CD4-positive, alpha-beta T cell treated with Interleukin-15 for 4 hours (primary cell): ENCODE results near the gene ZNRF3.
A peak's percentile ranks its signal among the peaks of the same experiment; 100 is the strongest.

Source experiments
- DNase-seq: peaks from one replicate; pipeline ENCODE4 v3.0.0-alpha.2; 2020; ENCODE audit warnings: low spot score

The ZNRF3 gene

DNA sequence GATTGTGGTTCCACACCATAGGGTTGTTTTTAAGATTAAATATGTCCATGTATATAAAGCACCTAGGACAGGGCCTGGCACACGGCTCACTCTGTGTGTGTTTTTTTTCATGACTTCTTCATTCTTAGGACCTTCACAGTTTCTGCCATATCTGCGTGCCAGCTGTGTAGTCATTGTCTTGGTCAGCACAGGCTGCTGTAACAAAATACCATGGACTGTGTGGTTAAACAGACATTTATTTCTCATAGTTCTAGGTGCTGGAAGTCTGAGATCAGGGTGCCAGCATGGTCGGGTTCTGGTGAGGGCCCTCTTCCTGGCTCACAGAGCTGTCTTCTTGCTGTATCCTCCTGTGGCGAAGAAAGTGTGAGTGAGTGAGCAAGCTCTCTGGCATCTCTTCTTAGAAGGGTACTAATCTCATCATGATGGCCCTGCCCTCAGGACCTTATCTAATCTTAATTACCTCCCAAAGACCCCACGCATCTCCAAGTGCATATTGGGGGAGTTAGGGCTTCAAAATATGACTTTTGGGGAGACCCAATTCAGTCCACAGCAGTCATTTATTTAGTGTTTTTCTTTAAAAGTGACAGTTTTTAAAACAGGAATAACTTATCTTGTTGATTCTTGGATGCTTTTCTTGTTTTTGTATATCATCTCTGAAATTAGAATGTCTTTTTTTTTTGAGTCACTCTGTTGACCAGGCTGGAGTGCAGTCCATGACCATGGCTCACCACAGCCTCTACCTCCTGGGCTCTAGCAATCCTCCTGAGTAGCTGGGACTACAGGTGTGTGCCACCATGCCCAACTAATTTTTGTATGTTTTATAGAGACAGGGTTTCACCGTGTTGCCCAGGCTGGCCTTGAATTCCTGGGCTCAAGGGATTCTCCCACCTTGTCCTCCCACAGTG is 70.9 kb downstream of the ZNRF3 start:
- DNase-seq, result no peak

DNA sequence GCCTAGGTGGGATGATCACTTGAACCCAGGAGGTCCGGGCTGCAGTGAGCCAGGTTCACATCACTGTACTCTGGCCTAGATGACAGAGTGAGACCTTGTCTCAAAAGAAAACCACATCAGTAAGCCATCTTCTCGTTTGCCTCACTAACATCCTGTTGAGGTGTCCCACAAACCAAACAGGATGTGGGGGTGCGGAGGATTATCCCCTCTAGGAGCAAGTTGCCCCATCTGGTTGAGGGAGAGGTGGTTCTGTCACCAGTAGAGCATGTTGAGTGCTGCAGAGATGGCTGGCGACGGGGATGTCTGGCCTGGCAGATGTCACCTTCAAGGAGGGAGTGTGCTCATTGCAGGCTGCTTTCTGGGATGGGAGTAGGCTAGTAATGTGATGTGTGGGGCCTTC is 72.4 kb downstream of the ZNRF3 start:
- DNase-seq, result peak; percentile 57

DNA sequence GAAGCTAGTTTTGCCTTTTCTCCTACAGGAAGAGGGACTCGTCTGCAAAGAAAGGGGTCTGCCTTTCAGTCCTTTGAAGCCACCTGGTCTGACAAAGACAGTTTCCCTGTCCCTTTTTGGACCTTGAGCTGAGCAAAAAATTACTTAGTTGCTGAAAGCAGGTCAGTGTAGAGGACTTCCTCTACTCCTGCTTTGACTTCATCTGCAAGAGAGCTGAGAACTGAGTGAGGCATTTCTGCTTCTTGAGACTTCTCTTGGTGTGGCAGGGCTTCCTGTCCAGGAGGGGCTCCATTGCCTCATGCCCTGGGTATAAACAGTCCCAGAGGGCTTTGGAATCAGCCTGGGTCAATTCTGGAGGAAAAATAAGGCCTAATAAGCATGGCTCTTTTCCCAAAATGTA is 73.1 kb downstream of the ZNRF3 start:
- no peak for DNase-seq

DNA sequence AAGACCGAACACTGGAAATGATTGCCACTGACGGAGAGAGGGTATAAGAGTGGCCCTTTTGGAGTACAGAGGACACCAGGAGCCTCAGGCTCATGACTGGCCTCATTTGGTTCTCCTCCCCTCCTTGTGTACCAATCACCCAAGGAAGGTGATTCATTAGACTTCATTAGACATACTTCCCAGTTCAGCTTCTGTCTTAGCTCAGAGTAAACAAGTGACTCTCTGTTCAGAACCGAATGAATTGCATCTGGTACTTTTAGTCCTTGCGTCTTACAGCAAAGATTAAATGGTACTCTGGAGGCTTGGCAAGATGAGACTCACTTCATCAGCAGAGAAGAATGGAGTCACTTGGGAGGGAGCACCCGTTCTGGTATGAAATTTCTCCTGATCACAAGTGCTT is 75.2 kb downstream of the ZNRF3 start:
- no peak for DNase-seq

DNA sequence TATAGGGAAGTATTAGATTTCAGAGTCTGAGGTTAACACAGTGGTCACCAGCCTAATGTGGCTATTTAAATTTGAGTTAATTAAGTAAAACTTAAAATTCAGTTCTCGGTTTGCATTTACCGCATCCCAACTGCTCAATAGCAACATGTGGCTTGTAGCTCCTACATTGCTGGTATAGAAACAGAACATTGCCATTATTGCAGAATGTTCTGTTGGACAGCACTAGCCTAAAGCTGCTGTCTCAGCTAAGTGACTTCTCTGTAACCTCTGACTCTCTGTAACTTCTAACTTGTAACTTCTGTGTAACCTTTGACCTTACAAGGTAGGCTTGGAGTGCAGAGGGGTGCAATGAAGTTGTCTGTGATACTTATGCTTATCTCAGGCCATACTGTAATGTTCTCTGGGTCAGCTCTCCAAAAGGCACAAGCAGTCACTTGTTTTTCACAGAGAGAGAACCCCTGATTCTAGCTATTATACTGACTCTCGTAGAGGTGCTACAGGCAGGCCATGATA is 78.7 kb downstream of the ZNRF3 start:
- no peak for DNase-seq

DNA sequence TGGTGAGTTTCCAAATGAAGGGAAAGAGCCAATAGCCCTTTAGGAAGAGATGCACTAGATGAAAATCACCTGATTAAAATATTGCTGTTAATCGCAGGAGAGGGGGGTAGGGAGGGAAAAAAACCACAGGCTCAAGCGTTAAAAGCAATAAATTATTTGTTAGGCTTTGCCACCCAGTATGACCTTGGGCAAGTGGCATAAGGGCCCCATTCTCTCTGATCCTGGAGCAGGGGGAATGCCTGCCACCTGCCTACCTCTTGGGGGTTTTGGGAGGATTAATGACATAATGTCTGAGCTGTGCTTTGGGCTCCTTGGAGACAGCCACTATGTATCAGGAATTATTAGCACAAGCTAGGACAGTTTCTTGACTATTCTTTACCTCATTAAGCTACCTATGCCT is 80.0 kb downstream of the ZNRF3 start:
- DNase-seq, result no peak

- no peak for DNase-seq
These were observed 83.8 kb downstream of the ZNRF3 start for GRCh38 chr22:28967163-28967665.

GRCh38 chr22:28967969-28968368 is 84.6 kb downstream of the ZNRF3 start:
- DNase-seq, result no peak

DNA sequence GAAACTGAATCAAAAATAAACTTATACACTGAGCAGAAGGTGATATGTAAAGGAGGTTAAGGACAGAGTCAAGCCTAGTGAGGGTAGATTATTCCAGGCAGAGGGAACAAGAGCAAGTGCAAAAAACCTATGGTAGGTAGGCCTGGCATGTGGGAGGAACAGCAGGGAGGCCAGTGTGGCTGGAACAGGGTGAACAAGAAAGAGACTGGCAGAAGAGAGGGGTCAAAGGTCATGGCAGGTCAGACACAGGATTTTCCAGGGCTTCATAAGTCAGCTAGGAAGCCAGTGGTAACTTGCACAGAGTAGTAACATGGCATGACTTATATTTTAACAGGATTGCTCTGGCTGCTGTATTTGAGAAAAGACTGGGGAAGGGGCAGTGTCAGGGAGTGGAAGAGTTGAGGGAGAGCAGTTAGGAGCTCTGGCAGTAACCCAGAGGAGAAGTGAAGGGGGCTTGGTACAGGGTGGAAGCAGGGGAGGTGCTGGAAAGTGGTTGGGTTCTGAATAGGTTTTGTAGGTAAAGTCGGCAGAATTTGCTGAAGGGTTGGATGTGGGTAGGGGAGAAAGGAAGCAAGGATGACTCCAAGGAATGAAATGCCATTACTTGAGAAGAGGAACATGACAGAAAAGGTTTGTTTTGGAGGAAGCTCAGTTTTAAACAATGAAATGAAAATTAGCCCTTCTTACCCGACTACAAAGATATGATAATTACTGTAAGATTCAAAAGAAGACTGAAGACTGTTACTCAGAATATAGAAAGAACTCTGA is 86.2 kb downstream of the ZNRF3 start:
- no peak for DNase-seq

DNA sequence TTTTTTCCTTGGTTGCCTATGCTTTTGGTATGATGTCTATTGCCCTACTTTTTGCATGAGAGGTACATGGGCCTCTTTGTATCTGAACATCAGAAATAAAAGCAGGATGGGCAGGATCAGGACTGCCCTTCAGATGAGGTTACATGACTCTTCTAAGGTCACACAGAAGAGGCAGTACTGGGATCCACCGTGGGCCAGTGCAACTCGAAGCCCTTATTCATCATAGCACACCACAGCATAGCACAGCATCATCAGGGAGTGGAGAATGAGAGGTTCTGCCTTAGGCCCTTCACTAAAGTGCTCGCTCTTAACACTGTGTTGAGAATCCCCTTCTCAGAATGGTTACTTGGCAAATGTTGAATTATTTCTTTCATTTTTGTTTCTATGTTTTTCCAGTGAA is 90.0 kb downstream of the ZNRF3 start:
- DNase-seq, result no peak

DNA sequence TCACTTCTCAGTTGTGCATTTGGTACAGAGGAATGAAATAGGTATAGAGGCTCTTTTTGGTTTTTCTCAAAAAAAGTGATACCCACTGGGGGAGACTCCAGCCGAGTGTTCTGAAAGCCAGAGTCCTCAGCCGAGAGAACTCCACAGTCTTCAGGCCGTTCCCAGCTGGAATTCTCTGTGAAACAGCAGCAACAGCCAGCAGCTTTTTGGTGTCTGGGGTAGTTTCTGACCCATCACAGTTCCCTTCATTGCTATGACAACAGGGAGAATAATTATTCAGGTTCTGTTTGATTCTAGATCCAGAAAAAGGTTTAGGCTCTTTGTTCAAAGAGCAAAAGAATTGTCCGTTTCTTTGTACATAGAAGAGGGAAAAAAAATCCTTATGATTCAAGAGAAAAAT is 93.7 kb downstream of the ZNRF3 start:
- no peak for DNase-seq

DNA sequence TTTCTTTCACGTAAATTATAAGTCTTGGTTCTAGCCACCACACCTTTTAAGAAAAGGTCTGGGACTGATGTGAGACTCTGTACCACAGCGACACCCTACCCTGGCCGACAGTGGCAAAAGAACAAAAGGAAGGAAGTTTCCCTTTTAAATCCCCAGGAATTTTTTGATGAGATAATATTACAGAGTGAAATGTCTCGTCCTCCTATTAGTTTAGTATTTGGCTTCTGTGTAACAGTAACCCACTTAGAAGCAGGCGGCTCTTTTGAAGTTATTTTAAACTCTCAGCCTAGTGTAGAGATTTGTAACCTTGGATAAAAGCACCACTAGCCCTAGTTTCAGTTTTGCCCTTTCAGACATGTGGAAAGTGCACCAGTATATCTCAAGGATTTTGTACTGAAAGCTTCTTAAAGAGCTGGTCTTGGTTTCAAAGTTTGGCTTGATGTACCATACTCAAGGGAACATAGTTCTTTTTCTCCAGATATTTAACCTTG is 94.2 kb downstream of the ZNRF3 start:
- no peak for DNase-seq

DNA sequence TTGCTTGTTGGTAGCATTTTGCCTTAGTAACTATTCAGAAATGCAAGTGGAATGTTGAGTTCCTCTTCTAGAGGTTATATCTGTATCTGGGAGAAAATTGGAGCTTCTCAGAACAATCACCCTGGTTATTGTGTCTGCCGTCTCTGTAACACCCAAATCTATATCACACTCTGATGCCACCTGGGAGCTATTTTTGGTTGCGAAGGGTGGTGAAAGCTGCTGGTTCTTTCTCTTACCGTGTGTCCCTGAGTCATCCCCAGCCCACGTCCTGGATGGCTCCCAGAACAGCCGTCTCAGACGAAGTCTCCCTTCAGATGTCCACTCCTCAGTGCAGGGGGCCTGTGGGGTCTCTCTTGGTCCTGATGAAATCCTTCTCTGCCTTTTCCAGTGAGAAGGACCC is 94.8 kb downstream of the ZNRF3 start:
- no peak for DNase-seq

DNA sequence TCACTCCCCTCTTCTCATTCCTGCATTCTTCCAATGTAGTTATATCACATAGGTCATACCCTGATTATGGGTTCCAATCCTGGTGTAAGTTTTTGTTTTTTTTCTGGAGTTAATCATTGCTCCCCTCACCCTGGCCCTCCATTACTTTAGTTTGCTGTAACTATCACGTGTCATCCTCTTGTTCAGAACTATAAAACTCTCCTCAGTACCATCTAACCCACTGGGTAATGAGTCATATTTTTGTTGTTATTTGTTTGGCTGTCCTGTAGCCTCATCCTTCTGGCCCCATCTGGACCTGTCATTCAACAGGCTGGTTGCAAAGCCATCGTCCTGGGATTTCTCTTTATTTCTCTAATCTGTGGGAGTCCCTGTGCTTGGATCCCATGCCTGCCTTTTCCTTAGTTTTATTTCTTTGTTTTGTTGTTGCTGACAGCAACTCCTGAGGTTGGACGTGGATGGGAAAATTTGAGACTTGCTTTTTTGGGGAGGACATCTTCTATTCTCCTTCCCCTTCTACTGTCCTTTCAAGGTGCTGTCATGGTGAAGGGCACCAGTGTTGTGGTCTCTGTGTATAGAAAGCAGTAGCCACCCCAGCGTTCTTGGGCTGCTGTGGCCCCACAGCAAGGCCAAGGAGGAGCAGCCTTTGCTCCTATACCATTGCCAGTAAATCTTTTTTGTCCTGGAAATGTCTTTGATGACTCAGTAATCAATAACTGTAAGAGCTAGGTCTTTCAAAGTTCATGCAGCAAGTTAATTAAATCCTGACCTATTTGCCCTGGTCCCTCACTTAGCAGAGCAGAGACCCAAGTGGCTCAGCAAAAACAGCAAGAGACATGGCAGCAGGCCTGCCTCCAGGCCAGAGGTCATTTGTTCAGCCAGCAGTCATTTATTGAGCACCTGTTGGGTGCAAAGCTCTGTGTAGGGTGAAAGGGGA is 95.8 kb downstream of the ZNRF3 start:
- no peak for DNase-seq

GRCh38 chr22:28980326-28980725 is 97.0 kb downstream of the ZNRF3 start:
- no peak for DNase-seq

GRCh38 chr22:28981818-28982499 is 98.6 kb downstream of the ZNRF3 start:
- no peak for DNase-seq

DNA sequence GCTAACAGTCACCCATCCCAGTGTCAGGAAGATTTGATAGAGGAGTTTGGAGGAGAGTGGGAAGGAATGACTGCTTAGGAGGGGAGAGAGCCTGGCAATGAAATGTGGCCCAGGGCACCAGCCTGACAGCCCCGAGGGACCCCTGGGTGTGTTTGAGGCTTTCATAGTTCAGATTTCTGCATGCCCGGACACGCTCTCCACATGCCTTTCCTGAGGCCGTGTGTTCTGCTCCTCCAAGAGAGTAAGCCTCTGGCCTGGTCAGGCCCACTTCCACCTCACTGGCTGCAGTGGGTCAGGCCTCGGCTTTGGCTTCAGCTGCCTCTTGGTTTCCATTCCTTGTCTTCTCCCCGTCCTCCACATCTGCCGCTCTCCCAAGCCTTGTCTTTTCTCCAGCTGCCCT is 99.8 kb downstream of the ZNRF3 start:
- DNase-seq, result no peak

DNA sequence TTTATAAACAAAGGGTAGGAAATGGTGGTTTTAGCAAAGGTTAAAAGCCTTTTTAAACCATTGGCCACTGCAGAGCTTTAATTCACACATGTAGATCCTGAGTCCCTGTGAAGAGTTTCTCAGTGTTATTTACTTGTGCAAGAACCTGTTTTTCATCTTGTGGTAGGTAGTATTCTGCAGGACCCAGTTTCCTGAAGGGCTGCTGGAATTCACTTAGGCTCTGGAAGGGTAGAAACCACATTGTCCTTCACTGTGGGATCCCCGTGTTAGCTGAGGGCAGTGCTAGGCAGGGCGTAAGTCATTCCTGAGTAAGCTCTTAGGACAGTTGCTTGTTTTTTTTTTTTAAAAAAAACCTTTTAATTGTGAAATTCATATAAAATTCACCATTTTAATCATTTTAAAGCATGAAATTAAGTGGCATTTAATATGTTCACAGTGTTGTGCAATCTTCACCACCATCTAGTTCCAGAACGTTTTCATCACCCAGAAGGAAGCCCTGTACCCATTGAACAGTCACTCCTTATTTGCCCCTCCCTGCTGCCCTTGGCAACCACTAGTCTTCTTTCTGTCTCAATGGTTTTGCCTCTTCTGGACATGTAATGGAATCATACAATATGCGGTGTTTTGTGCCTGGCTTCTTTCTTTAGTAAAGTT is 100.5 kb downstream of the ZNRF3 start:
- DNase-seq, result no peak

- DNase-seq, result no peak
These were observed 101.2 kb downstream of the ZNRF3 start for GRCh38 chr22:28984482-28985158.
